ENCODE data around the gene CHN1.

CHN1 gene

DNA sequence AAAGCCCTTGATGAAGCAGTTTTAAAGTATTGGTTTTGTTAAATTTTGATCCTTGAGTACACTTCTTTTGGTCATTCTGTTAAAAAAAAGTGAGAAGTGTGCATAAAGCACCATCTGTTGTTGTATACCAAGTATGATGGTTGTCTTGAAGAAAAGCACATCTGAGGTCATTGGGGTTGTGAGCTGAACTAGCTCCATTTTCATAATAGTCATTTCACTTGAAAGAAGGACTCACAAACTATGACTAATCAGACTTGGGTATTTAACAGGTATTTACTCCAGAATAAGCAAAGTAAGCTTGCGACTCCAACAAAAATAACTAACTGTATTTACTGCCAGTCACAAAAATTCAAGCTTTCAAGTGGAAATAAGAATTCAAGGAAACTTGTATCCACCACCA is 35.1 kb downstream of the CHN1 start:
- ATAC-seq = no peak

DNA sequence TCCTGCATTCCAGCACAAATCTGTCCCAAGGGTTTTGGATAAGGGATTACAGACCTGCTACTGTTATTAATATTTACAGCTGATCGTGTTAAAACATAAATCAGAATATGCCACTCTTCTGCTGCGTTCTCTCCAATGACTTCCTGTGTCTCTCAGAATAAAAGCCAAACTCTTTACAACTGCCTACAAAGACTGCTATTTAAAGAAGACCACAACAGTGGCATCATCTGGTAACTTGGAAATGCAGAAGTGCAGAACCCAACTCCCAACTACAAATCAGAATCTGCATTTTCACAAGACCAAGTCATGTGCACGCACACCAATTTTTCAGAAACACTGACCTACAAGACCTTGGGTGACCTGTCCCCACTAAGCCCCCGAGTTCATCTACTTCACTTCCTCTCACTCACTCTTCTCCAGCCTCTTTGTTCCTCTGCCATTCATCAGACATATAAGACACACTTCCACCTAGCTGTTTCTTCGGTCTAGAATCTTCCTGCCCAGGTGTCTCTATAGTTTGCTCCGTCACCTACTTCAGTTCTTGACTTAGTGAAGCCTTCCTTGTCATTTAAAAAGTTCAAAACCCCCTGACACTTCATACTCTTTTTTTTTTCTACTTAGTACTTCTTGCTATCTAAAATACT is 36.0 kb downstream of the CHN1 start:
- ATAC-seq = no peak

DNA sequence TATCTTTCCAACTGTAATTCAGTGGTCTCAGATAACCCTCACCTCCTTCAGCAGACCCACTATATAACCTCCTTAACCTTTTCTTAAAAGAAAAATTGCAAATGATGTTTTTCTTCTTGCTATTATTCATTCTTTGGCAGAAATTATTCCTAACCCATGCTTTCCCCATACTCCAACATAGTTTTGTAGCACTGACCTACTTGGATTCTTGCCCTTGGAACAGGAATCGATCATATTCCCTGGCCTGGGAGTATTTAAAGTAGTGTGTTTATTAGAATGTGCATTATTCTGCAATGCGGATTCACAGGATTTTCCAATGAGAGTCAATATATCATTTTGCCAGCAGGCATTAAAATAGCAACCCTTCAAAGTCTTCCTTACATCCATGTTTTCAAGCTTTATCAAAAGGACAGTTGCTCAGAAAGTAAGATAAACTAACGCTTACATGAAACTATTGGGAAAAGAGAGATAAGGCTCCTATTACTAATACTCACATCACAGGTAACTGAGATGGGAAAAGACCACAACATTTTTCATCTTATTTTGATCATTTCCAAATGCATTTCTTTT is 37.4 kb downstream of the CHN1 start:
- no peak for ATAC-seq

DNA sequence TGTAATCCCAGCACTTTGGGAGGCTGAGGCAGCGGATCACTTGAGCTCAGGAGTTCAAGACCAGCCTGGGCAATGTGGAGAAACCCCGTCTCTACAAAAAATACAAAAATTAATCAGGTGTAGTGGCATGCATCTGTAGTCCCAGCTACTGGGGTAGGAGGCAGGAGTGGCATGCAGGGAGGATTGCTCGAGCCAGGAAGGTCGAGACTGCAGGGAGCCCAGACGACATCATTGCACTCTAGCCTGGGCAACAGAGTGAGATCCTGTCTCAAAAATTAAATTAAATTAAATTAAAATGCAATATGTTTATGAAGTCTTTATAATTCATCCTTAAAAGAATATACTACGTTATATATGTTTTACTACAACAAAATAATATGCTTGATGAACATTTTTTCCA is 38.1 kb downstream of the CHN1 start:
- ATAC-seq = no peak

DNA sequence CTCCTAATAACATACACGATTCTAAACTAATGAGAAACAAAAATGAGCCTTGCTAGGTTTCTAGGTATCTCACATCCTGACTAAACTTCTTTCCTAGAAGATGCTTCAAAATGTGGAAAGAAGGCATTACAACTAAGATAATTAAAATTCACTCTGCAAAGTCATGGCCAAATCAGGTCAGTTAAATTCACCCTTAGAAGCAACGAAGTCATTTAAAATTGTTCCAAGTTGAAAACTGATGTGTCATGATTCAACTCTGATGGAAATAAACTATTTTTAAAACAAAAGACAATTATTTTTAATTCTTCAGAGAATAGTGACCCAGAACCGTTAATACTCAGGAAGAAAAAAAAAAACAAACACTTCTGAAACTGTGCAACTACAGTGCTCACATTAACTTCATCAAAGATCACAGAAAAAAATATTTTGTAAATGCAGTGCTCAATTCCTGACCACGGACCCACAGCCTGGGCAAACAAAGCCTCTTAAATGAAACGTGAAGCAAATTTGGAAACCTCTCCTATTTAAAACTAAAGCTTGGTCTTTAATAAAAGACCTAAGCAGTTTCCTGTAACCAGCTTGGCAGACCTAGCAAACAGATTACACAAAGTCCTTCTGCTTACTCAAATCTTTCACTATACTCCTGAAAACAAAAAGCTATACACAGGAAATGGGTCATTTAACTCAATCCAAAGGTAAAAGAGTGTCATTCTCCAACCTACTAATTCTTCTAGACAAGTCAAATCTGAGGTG is 39.0 kb downstream of the CHN1 start:
- ATAC-seq = no peak

DNA sequence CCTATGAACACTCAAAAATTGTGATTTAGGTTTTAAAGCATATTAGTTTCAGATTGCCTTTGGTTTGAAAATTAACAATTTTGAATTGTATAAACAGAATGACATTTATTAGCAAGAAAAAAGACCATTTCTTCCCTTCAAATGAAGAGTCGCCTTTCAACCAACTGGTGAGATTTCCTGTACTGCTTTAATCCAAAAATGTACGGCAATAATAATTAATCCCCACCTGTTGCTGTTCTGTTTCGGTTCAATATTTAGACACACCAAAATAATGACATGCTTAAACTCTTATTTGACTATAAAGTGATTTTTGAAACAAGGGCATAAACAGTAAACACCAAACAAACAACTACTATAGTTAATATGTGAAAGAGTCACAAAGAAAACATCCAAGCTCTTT is 39.6 kb downstream of the CHN1 start:
- ATAC-seq = no peak

DNA sequence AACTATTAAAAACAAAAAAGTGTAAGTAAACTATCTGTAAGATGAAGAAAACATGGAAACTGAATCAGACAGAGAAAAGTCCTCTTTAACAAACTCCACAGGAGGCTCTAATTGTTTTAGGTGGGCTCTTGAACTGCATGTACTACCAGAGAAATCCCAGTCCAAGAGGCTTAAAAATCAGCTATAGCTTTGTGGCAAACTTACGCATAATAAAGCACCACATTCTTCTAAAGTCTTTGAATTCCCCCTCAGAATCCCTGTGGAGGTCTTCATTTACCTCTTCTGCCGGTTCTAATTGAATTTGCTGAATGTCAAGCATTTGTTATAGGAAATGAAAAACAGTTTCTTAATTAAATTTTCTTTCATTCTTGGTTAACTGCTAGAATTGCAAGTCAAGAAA is 40.8 kb downstream of the CHN1 start:
- no peak for ATAC-seq

DNA sequence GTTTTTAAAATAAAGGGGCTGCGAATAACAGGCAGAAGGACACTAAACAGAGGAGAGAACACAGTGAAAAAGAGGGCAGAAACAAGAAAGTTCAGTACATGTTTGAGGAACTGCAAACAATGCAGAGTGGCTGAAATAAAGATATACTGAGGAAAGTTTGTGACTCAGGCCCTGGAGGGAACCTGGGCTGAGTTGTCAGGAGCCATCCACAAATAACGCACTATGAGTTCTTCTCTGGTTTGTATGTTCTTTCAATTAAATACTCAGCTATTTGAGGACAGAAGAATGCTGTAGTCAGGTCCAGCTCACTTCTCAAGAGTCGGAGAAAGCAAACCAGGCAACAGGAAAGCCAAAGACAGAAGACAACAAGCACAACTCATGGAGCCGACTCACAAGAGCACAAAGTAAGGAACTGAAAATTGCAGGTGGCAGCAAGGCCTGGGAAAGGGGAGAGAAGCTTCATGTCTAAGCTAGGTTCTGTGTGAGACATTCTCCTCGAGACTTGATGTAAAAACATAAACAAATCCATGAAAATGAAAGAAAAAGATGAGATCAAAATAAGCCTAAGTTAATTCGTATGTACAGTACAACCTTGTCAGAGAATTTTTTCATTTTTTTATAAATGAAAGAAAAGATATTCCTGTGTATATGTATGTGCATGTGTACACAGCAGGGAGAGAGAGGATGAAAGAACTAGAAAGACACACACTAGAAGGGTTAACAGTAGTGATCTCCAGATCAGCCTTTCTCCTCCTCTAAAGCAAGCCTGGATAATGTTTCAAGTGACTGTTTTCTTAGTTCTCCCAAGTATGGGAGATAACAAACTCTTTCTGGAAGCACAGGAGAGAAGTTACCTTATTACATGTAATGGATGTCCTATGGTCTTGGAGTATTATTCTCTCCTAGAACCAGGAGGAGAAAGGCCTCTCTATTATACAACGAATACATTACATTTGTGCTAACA is 41.5 kb downstream of the CHN1 start:
- ATAC-seq = no peak

DNA sequence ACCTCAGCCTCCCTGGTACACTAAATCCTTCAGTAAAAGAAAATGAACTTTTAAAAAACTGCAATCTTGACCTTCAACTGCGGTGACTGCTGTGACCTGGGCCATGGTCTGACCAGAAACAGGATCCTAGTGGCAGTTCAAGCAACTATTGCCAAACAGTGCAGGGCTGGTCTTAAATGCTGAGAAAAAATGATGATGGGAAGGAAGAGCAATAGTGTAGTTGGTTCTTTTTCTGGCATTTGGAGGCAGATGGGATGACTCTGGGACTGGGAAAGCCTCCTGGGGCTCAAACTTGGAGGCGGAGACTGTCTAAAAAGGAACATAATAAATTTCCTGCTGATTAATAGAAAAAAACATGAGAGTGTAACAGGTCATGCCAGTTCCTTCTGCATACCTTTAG is 45.4 kb downstream of the CHN1 start:
- no peak for ATAC-seq

DNA sequence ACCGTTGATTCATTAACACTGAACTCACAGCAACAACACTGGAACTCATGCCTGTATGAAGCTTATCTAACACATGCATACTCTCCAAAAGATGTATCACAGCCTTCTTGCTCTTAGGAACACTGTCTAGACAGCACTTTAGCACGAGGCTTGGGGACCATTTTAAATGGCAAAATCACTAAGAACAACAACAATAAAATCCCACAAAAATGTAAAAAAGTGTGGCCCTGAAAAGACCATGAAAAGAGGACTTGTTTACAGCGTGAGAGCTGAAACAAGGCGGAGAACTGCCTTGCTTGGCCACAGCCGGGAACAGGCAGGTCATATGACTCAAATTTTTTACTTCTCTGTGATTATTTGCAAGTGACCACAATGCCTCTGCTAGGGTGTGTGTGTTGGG is 48.1 kb downstream of the CHN1 start:
- ATAC-seq = no peak

DNA sequence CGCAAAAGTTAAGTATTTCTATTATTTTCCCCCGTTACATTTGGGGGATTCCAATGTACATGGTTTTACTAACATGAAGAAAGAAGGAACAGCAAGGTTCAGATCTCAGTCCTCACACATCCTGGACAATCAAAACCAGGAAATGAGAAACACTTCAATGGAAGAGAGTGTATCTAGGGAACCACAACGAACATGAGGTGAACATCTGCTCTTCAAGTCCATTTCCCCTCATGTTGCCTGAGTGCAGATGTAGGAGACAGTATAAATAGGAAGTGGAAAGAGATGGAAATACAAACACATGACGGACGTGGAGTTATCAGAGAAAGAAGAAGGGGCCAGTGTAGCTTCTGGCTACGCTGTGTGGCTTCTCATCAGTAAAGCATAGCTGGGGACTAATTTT is 52.6 kb downstream of the CHN1 start:
- ATAC-seq = no peak

DNA sequence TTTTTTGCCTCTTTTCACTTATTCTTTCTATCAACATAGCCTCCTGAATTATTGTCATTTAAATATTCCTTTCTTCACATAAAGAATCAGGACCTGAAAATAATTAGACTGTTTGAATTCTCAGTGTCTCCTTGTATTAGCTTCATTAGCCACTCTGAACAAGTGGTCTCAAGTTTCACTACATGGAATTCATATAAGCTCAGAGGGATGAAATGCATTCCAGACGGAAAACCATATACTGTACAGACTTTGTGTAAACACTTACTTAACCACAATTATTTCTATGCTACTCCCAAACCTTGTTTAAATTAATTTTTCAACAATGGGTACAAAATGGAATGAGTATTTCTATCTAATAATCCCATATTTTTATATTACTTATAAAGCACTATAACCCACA is 53.4 kb downstream of the CHN1 start:
- no peak for ATAC-seq

DNA sequence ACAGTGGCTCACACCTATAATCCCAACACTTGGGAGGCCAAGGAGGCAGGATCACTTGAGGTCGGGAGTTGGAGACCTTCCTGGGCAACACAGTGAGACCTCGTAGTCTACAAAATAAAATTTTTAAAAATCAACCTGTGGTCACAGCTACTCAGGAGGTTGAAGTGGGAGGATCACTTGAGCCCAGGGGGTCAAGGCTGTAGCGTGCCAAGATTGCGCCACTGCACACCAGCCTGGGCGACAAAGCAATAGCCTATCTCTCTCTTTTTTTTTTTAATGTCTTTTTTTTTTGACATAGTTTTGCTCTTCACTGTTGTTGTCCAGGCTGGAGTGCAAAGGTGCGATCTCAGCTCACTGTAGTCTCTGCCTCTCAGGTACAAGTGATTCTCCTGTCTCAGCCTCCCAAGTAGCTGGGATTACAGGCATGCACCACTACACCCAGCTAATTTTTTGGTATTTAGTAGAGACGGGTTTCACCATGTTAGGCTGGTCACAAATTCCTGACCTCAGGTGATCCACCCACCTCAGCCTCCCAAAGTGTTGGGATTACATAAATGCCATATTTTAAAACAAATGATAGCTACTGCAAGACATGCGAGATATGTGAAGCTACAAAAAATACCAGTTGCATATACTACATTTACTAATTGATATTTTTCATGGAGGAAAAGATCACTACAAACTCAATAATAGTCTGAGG is 55.0 kb downstream of the CHN1 start:
- no peak for ATAC-seq

DNA sequence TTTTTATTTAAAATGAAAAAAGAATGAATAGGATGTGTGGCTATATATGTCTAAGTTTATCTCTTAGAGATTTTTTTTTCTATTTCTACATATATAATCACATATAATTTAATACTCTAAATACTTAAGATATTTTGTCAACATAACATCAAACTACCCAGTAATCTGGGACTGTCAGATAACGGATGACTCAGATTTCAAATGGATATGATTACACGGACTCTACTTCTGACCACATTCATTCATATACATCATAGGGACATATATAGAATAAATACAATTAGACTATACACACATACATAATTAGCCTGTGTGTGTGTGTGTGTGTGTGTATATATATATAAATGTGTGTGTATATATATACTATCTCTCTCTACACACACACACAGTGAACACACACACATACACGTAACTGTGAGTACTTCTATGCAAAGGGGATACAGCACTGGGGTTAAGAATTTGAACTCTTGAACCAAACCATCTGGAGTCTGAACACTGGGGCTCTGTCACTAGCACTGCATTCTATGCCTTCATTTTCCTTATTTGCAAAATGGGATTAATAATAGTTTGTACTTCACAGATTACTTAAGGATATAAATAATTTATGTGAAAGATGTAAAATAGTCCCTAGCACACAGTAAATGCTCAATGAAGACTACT is 59.5 kb downstream of the CHN1 start:
- no peak for ATAC-seq

DNA sequence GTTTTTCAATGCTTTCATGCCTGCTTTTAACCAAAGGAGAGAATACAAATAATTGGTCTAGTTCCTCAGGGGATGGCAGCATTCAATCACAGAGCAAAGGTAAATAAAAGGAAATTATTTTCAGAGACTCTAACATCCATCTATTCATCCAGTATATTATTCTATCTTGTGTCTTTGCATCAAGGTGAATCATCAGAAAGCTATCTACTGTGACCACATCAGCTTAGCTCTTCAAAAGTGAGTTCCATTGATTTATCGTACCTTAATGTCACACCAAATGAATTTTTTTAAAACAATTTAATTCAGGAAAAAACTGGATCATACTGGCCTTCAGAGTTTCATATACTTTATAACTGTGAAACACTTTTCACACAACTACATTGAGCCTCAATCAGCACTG is 66.1 kb downstream of the CHN1 start:
- ATAC-seq = no peak

DNA sequence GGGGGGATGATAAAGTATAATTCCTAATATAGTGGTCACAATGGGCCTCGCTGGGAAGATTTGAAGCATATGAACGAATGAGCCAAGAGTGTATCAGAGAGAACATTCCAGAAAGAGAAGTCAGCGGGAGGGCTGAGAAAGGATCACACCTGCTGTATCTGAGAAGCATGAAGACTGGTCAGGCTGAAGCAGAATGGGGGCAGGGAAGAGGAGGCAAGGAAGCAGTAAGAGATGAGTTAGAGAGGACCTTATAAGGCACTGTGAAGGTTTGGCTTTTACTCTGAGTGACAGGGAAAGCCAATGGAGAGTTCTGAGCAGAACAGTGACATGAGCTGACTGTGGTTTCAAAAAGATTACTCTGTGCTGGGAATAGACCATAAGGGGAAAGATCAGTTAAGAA is 73.5 kb downstream of the CHN1 start:
- no peak for ATAC-seq

DNA sequence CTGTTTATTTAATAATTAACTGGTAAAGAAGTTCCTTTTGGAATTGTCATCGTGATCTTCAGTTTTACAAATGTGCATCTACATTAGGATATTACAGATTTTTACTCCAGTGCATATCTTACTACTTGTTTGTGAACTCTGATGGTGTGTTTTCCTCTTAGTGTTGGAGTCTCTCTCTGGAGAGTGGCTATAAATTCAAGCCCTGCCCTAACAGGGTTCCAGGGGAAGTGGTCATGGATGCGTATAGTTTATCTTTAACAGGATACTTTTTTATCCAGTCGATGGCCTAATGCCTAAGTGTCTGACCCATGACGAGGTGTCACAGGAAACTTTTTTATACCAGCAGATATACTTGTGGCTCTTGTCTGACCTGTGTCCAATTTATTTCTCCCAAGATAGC is 75.4 kb downstream of the CHN1 start:
- ATAC-seq = no peak

DNA sequence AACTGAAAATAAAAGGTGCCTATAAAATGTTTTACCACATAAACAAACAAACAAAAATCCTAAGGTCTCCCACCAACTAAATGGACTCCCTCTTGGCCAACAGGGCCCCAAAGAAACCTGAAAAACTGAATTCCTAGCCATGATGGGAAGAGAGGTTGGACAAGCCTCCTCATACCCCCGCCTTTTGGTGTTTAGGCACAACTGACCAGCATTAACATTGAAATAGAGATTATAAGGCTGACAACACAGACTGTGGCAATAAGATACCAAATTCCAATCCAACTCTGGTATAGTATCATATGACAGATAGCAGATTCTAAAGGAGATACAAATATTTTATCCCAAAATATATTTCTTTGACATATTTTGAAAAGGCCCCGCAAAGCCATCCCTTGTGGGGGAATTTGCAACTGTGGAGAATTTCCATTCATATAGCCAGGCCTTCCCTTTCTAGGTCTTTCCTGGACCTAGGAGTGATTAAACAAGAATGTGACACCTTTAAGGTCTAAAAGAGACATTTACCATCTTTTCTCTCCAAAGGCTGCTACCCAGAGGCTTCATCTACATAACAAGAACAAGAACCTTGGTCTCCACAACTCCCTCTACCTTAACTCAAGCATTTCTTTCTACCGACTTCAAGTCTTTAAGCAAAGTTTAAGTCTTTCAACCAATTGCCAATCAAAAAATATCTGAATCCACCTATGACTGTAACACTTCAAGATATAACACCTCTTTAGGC is 80.0 kb downstream of the CHN1 start:
- ATAC-seq = no peak

DNA sequence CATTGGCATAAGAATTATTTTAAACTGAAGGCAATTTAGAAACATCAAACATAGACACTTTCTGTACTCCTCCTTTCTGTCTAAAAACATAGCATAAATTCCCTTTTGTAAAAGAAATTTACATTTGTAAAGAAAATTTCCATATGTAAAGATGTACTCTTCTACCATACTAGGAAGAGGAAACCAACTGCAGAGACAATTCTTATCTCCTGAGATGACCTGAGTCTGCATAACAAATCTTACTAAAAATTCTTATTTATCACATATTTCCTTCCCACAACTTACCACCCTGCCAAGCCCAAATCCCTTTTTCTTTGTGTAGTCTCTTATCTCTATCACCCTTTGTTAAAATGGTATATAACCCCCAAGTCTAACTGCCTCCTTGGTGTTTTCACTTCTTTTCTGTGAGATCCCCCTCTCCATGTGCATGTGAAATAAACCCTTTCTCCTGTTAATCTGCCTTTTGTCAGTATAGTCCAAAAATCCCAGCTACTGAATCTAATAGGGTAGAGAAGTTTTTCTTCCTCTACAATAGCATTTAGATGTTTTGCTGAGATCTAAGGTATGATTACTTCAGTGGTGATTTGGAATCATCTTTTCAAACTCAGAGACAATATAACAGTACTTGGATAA is 81.0 kb downstream of the CHN1 start:
- no peak for ATAC-seq

DNA sequence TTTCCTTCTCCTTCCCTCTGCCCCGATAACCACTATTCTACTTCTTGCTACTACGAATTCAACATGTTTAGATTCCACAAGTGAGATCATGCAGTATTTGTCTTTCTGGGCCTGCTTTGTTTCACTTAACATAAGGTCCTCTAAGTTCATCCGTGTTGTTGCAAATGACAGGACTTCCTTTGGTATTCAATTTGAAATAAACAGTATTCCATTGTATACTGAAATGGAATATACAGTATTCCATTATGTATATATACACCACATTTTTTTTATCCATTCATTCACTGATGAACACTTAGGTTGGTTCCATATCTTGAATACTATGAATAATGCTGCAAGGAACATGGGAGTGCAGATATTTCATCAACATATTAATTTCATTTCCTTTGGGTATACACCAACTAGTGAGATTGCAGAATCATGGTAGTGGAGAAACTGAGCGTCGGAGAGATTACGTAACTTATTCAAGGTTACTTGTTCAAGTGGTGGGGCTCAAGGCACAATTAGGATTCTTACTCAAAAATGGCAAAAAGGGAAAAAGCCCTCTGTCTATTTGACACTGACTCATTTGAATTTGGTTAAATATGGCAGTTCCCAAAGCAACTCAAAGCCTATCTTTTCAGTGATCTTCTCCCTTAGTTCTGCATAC is 85.1 kb downstream of the CHN1 start:
- no peak for ATAC-seq
